Measurements from ENCODE around the gene TNXB.

The TNXB gene

GRCh38 chr6:32151863-32152768 lies 43.0 kb upstream of the TNXB start, which contains the start of gene PRRT1:
TSS of gene PRRT1 (minus strand) at chr6:32151939. CDS start at chr6:32151827, 112 bp downstream.
- Histone ChIP-seq H3K36me3 (ENCODE audit: insufficient read depth, low read length) (peaks cover 15% of the 10 kb centered on the region), H3K4me3 (peak within 1 kb of the TSS; percentile 94), H3K27ac (peak within 1 kb of the TSS; percentile 85), H3K9me3 (ENCODE audit: low read depth, low read length) (no peaks in the 10 kb centered on the region), H3K9ac (ENCODE audit: insufficient read length) (peak within 1 kb of the TSS; percentile 90)
- TF ChIP-seq POLR2AphosphoS5 (IDR thresholded peaks at IDR 0.05; ENCODE audit: borderline replicate concordance, low read depth, low read length) (0 out of 2 replicates have a peak, but pooled peaks have one; percentile 33), FOXP2 (optimal IDR thresholded peaks at IDR 0.05; ENCODE audit: control extremely low read depth, extremely low read length, insufficient read depth) (no peak), EZH2 (IDR thresholded peaks at IDR 0.05) (no peak)
- DNase-seq (ENCODE audit: low read depth, low spot score): no peak

- Histone ChIP-seq H3K9me3 (ENCODE audit: low read depth, low read length) (no peaks in the 10 kb centered on the region), H3K36me3 (ENCODE audit: insufficient read depth, low read length) (peaks cover 7% of the 10 kb centered on the region; the same call in 1 of the 2 replicates), H3K4me3 (no peak overlapping the region), H3K27ac (no peak overlapping the region), H3K9ac (ENCODE audit: insufficient read length) (no peak overlapping the region)
- no peak for DNase-seq (ENCODE audit: low read depth, low spot score)
- TF ChIP-seq EZH2 (IDR thresholded peaks at IDR 0.05) (no peak), FOXP2 (optimal IDR thresholded peaks at IDR 0.05; ENCODE audit: control extremely low read depth, extremely low read length, insufficient read depth) (no peak), POLR2AphosphoS5 (IDR thresholded peaks at IDR 0.05; ENCODE audit: borderline replicate concordance, low read depth, low read length) (no peak)
Measured at GRCh38 chr6:32151181-32151862, 42.2 kb upstream of the TNXB start.

GRCh38 chr6:32149932-32150870 lies 41.1 kb upstream of the TNXB start:
- TF ChIP-seq FOXP2 (optimal IDR thresholded peaks at IDR 0.05; ENCODE audit: control extremely low read depth, extremely low read length, insufficient read depth): no peak
- no peak for TF ChIP-seq POLR2AphosphoS5 (IDR thresholded peaks at IDR 0.05; ENCODE audit: borderline replicate concordance, low read depth, low read length)
- TF ChIP-seq EZH2 (IDR thresholded peaks at IDR 0.05): no peak
- no peaks in the 10 kb centered on the region for H3K9me3 ChIP-seq (ENCODE audit: low read depth, low read length)
- H3K27ac ChIP-seq: no peak overlapping the region
- H3K36me3 ChIP-seq (ENCODE audit: insufficient read depth, low read length): no peaks in the 10 kb centered on the region
- H3K4me3 ChIP-seq: no peak overlapping the region
- no peak for DNase-seq (ENCODE audit: low read depth, low spot score)
- H3K9ac ChIP-seq (ENCODE audit: insufficient read length): no peak overlapping the region

GRCh38 chr6:32149092-32149755 lies 40.1 kb upstream of the TNXB start:
- Histone ChIP-seq H3K4me3 (no peak overlapping the region), H3K9ac (ENCODE audit: insufficient read length) (no peak overlapping the region), H3K36me3 (ENCODE audit: insufficient read depth, low read length) (no peaks in the 10 kb centered on the region), H3K9me3 (ENCODE audit: low read depth, low read length) (no peaks in the 10 kb centered on the region), H3K27ac (no peak overlapping the region)
- no peak for DNase-seq (ENCODE audit: low read depth, low spot score)
- TF ChIP-seq POLR2AphosphoS5 (IDR thresholded peaks at IDR 0.05; ENCODE audit: borderline replicate concordance, low read depth, low read length) (no peak), EZH2 (IDR thresholded peaks at IDR 0.05) (no peak), FOXP2 (optimal IDR thresholded peaks at IDR 0.05; ENCODE audit: control extremely low read depth, extremely low read length, insufficient read depth) (no peak)

- Histone ChIP-seq H3K36me3 (ENCODE audit: insufficient read depth, low read length) (no peaks in the 10 kb centered on the region), H3K27ac (no peak overlapping the region), H3K9me3 (ENCODE audit: low read depth, low read length) (no peaks in the 10 kb centered on the region), H3K9ac (ENCODE audit: insufficient read length) (no peak overlapping the region), H3K4me3 (no peak overlapping the region)
- no peak for TF ChIP-seq FOXP2 (optimal IDR thresholded peaks at IDR 0.05; ENCODE audit: control extremely low read depth, extremely low read length, insufficient read depth)
- no peak for TF ChIP-seq POLR2AphosphoS5 (IDR thresholded peaks at IDR 0.05; ENCODE audit: borderline replicate concordance, low read depth, low read length)
- TF ChIP-seq EZH2 (IDR thresholded peaks at IDR 0.05): no peak
- no peak for DNase-seq (ENCODE audit: low read depth, low spot score)
Measured at GRCh38 chr6:32148289-32149091, 39.4 kb upstream of the TNXB start.

- H3K9me3 ChIP-seq (ENCODE audit: low read depth, low read length): no peaks in the 10 kb centered on the region
- H3K4me3 ChIP-seq: no peak overlapping the region
- no peak overlapping the region for H3K27ac ChIP-seq
- no peak overlapping the region for H3K9ac ChIP-seq (ENCODE audit: insufficient read length)
- H3K36me3 ChIP-seq (ENCODE audit: insufficient read depth, low read length): no peaks in the 10 kb centered on the region
- TF ChIP-seq POLR2AphosphoS5 (IDR thresholded peaks at IDR 0.05; ENCODE audit: borderline replicate concordance, low read depth, low read length) (no peak), FOXP2 (optimal IDR thresholded peaks at IDR 0.05; ENCODE audit: control extremely low read depth, extremely low read length, insufficient read depth) (no peak), EZH2 (IDR thresholded peaks at IDR 0.05) (no peak)
- no peak for DNase-seq (ENCODE audit: low read depth, low spot score)
Measured at GRCh38 chr6:32147401-32148132, 38.4 kb upstream of the TNXB start.

All from SK-N-MC (cell line).